WTC11 (cell line): ENCODE data around the gene THRA. TPM values are rescaled to one million over a fixed set of nuclear protein-coding genes. Genes with fewer than 3 reads are reported as not detected.

Experiments
- ATAC-seq: fragments of 200-7000 bp; cut with Tn5 transposase; 2 replicates; pipeline ENCODE4 v1.10.0; 2021; ENCODE audit warnings: mild to moderate bottlenecking, moderate library complexity
- CTCF ChIA-PET: fragments of 300-600 bp; sonication (Branson Sonifier 250); formaldehyde crosslinking; loops from one replicate; lab custom pipeline; 2021; ENCODE audit warnings: antibody characterized with exemption; lab: Charles Lee
- POLR2A ChIA-PET: fragments of 350-600 bp; sonication (Branson Sonifier 250); formaldehyde crosslinking; loops from one replicate; lab custom pipeline; 2021; ENCODE audit warnings: antibody characterized with exemption; lab: Charles Lee
- DNase-seq: peaks from one replicate; pipeline ENCODE4 v3.0.0; 2021; ENCODE audit warnings: low spot score
- H3K27ac Mint-ChIP-seq: 2 replicates; pipeline ENCODE4 v1.8.0; 2021; ENCODE audit warnings: mixed read lengths
- H3K27me3 Mint-ChIP-seq: 2 replicates; pipeline ENCODE4 v1.8.0; 2021; ENCODE audit warnings: low read depth, mild to moderate bottlenecking, moderate library complexity, mixed read lengths
- H3K36me3 Mint-ChIP-seq: 2 replicates; pipeline ENCODE4 v1.8.0; 2021; ENCODE audit warnings: mixed read lengths
- H3K4me1 Mint-ChIP-seq: 2 replicates; pipeline ENCODE4 v1.8.0; 2022; ENCODE audit warnings: mixed read lengths
- H3K4me3 Mint-ChIP-seq: 2 replicates; pipeline ENCODE4 v1.8.0; 2021; ENCODE audit warnings: mild to moderate bottlenecking, moderate library complexity, mixed read lengths
- H3K9me3 Mint-ChIP-seq: 2 replicates; pipeline ENCODE4 v1.8.0; 2021; ENCODE audit warnings: mixed read lengths
- FOXJ3 ChIP-seq: sonication (generic); formaldehyde crosslinking; IDR thresholded peaks from 2 replicates; pipeline ENCODE4 v1.9.0; 2021; ENCODE audit warnings: missing genetic modification reagents, mild to moderate bottlenecking, borderline replicate concordance
- GABPB1 ChIP-seq: sonication (generic); formaldehyde crosslinking; IDR thresholded peaks from 2 replicates; pipeline ENCODE4 v1.8.1; 2023; ENCODE audit warnings: mild to moderate bottlenecking, missing genetic modification reagents
- JAZF1 ChIP-seq: fragments of 250-450 bp; sonication (Bioruptor Pico); IDR thresholded peaks from 2 replicates; pipeline ENCODE4 v1.9.0; 2021; ENCODE audit warnings: moderate library complexity, mild to moderate bottlenecking, inconsistent platforms
- KAT7 ChIP-seq: sonication (generic); formaldehyde crosslinking; IDR thresholded peaks from 2 replicates; pipeline ENCODE4 v1.8.1; 2023; ENCODE audit warnings: missing genetic modification reagents, mild to moderate bottlenecking, borderline replicate concordance
- NFATC4 ChIP-seq: fragments of 250-450 bp; sonication (Bioruptor Pico); IDR thresholded peaks from 2 replicates; pipeline ENCODE4 v1.9.0; 2021; ENCODE audit warnings: mild to moderate bottlenecking
- ZNF671 ChIP-seq: fragments of 250-450 bp; sonication (Bioruptor Pico); IDR thresholded peaks from 2 replicates; pipeline ENCODE4 v1.8.0; 2021; ENCODE audit warnings: mild to moderate bottlenecking
- total RNA-seq: library from RNA; stranded (reverse); gene quantifications from 3 replicates; pipeline ENCODE4 v1.2.3, GENCODE V29; 2021
- TF ChIP-seq, protein P1 (sequence below): sonication (generic); formaldehyde crosslinking; IDR thresholded peaks from 2 replicates; pipeline ENCODE4 v1.8.1; 2022; ENCODE audit warnings: missing genetic modification reagents, borderline replicate concordance
- TF ChIP-seq, protein P2 (sequence below): fragments of 250-450 bp; sonication (Bioruptor Pico); IDR thresholded peaks from 2 replicates; pipeline ENCODE4 v1.9.0; 2021; ENCODE audit warnings: mild to moderate bottlenecking
- TF ChIP-seq, protein P3 (sequence below): sonication (generic); formaldehyde crosslinking; IDR thresholded peaks from 2 replicates; pipeline ENCODE4 v1.8.1; 2022; ENCODE audit warnings: mild to moderate bottlenecking, moderate library complexity, missing genetic modification reagents
- TF ChIP-seq, protein P4 (sequence below): sonication (generic); formaldehyde crosslinking; IDR thresholded peaks from 2 replicates; pipeline ENCODE4 v1.8.1; 2023; ENCODE audit warnings: mild to moderate bottlenecking, missing genetic modification reagents
- TF ChIP-seq, protein P5 (sequence below): sonication (generic); formaldehyde crosslinking; IDR thresholded peaks from 2 replicates; pipeline ENCODE4 v1.8.1; 2023; ENCODE audit warnings: mild to moderate bottlenecking, missing genetic modification reagents, borderline replicate concordance
- TF ChIP-seq, protein P6 (sequence below): sonication (generic); formaldehyde crosslinking; IDR thresholded peaks from 2 replicates; pipeline ENCODE4 v1.8.0; 2022; ENCODE audit warnings: mild to moderate bottlenecking, missing genetic modification reagents
- TF ChIP-seq, protein P7 (sequence below): sonication (generic); formaldehyde crosslinking; IDR thresholded peaks from 2 replicates; pipeline ENCODE4 v1.8.1; 2023; ENCODE audit warnings: mild to moderate bottlenecking, moderate library complexity, missing genetic modification reagents

Gene THRA
- total RNA-seq, 1 experiment from 2014 or later: 15.9 TPM

DNA sequence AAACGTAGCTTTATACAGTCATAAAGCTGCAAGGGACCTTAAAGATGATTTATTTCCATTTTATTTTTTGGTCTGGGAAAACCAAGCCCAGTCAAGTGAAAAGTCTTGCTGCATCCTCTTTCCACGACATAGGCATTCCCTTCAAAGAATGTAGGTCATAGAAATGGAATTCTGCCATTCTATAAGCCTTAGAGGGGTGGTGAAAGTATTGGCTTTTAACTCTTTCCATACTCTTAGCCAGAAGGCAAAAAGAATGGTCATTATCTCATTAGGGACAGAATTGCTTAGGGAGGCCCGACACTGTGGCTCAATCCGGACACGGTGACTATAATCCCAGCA, 51.1 kb downstream of the THRA start:
- DNase-seq (no peak), ATAC-seq (no peak)
- ChIA-PET POLR2A (interaction anchor here (0.5 to 5.7 kb wide), 11 partner anchors 8 to 181 kb away, joined by 3 to 56 read pairs (median 9); partner anchors contain the start of genes CASC3, CDC6, MSL1 and NR1D1), CTCF (interaction anchor here (0.6 to 6.7 kb wide), 35 partner anchors 8 to 419 kb away, joined by 3 to 185 read pairs (median 12); partner anchors contain the start of genes CASC3, CSF3, MED24 and MSL1)
- H3K4me1 Mint-ChIP-seq: peaks cover 71% of the 10 kb centered on the region
- H3K27me3 Mint-ChIP-seq: no peaks in the 10 kb centered on the region
- no peaks in the 10 kb centered on the region for H3K36me3 Mint-ChIP-seq
- H3K9me3 Mint-ChIP-seq: no peaks in the 10 kb centered on the region
- TF ChIP-seq GABPB1: 0 out of 2 replicates have a peak, but pooled peaks have one; percentile 33
- TF ChIP-seq, protein P1, sequence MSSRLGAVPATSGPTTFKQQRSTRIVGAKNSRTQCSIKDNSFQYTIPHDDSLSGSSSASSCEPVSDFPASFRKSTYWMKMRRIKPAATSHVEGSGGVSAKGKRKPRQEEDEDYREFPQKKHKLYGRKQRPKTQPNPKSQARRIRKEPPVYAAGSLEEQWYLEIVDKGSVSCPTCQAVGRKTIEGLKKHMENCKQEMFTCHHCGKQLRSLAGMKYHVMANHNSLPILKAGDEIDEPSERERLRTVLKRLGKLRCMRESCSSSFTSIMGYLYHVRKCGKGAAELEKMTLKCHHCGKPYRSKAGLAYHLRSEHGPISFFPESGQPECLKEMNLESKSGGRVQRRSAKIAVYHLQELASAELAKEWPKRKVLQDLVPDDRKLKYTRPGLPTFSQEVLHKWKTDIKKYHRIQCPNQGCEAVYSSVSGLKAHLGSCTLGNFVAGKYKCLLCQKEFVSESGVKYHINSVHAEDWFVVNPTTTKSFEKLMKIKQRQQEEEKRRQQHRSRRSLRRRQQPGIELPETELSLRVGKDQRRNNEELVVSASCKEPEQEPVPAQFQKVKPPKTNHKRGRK: no peak
- H3K4me3 Mint-ChIP-seq: peak overlapping the region; percentile 58
- peak overlapping the region; percentile 98 for H3K27ac Mint-ChIP-seq

DNA sequence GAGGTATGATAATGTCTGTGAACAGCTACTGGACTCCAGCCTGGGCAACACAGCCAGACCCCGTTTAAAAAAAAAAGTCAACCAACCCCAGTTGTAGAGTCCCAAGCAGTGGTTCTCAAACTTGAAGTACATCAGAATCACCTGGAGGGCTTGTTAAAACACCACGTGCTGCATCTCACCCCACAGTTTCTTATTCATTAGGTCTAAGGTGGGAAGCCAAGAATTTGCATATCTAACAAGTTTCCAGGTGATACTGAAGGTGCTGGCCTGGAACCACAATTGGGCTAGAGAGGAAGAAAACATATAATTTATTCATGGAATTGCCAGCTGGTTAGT, 52.3 kb downstream of the THRA start:
- ChIA-PET POLR2A (interaction anchor here (1.0 to 5.7 kb wide), 3 partner anchors 10 to 25 kb away, joined by 3 to 56 read pairs (median 17); partner anchors contain the start of genes CASC3 and NR1D1), CTCF (interaction anchor here (1.0 to 6.7 kb wide), 6 partner anchors 15 to 104 kb away, joined by 3 to 185 read pairs (median 61); partner anchors contain the start of genes NR1D1 and WIPF2)
- peak overlapping the region; percentile 77; the same call in 1 of the 2 replicates for H3K27ac Mint-ChIP-seq
- no peaks in the 10 kb centered on the region for H3K9me3 Mint-ChIP-seq
- TF ChIP-seq, protein P2, sequence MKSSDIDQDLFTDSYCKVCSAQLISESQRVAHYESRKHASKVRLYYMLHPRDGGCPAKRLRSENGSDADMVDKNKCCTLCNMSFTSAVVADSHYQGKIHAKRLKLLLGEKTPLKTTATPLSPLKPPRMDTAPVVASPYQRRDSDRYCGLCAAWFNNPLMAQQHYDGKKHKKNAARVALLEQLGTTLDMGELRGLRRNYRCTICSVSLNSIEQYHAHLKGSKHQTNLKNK (CRISPR knock-in tag): no peak
- TF ChIP-seq, protein P3, sequence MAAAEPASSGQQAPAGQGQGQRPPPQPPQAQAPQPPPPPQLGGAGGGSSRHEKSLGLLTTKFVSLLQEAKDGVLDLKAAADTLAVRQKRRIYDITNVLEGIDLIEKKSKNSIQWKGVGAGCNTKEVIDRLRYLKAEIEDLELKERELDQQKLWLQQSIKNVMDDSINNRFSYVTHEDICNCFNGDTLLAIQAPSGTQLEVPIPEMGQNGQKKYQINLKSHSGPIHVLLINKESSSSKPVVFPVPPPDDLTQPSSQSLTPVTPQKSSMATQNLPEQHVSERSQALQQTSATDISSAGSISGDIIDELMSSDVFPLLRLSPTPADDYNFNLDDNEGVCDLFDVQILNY (CRISPR knock-in tag): no peak
- TF ChIP-seq, protein P4, sequence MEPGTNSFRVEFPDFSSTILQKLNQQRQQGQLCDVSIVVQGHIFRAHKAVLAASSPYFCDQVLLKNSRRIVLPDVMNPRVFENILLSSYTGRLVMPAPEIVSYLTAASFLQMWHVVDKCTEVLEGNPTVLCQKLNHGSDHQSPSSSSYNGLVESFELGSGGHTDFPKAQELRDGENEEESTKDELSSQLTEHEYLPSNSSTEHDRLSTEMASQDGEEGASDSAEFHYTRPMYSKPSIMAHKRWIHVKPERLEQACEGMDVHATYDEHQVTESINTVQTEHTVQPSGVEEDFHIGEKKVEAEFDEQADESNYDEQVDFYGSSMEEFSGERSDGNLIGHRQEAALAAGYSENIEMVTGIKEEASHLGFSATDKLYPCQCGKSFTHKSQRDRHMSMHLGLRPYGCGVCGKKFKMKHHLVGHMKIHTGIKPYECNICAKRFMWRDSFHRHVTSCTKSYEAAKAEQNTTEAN (CRISPR knock-in tag): no peak
- TF ChIP-seq ZNF671 (CRISPR knock-in tag) (no peak), KAT7 (CRISPR knock-in tag) (no peak), JAZF1 (CRISPR knock-in tag) (no peak), FOXJ3 (no peak), NFATC4 (CRISPR knock-in tag) (no peak)
- TF ChIP-seq, protein P5, sequence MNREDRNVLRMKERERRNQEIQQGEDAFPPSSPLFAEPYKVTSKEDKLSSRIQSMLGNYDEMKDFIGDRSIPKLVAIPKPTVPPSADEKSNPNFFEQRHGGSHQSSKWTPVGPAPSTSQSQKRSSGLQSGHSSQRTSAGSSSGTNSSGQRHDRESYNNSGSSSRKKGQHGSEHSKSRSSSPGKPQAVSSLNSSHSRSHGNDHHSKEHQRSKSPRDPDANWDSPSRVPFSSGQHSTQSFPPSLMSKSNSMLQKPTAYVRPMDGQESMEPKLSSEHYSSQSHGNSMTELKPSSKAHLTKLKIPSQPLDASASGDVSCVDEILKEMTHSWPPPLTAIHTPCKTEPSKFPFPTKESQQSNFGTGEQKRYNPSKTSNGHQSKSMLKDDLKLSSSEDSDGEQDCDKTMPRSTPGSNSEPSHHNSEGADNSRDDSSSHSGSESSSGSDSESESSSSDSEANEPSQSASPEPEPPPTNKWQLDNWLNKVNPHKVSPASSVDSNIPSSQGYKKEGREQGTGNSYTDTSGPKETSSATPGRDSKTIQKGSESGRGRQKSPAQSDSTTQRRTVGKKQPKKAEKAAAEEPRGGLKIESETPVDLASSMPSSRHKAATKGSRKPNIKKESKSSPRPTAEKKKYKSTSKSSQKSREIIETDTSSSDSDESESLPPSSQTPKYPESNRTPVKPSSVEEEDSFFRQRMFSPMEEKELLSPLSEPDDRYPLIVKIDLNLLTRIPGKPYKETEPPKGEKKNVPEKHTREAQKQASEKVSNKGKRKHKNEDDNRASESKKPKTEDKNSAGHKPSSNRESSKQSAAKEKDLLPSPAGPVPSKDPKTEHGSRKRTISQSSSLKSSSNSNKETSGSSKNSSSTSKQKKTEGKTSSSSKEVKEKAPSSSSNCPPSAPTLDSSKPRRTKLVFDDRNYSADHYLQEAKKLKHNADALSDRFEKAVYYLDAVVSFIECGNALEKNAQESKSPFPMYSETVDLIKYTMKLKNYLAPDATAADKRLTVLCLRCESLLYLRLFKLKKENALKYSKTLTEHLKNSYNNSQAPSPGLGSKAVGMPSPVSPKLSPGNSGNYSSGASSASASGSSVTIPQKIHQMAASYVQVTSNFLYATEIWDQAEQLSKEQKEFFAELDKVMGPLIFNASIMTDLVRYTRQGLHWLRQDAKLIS (CRISPR knock-in tag): no peak
- TF ChIP-seq, protein P6, sequence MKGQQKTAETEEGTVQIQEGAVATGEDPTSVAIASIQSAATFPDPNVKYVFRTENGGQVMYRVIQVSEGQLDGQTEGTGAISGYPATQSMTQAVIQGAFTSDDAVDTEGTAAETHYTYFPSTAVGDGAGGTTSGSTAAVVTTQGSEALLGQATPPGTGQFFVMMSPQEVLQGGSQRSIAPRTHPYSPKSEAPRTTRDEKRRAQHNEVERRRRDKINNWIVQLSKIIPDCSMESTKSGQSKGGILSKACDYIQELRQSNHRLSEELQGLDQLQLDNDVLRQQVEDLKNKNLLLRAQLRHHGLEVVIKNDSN (CRISPR knock-in tag): no peak
- TF ChIP-seq, protein P7, sequence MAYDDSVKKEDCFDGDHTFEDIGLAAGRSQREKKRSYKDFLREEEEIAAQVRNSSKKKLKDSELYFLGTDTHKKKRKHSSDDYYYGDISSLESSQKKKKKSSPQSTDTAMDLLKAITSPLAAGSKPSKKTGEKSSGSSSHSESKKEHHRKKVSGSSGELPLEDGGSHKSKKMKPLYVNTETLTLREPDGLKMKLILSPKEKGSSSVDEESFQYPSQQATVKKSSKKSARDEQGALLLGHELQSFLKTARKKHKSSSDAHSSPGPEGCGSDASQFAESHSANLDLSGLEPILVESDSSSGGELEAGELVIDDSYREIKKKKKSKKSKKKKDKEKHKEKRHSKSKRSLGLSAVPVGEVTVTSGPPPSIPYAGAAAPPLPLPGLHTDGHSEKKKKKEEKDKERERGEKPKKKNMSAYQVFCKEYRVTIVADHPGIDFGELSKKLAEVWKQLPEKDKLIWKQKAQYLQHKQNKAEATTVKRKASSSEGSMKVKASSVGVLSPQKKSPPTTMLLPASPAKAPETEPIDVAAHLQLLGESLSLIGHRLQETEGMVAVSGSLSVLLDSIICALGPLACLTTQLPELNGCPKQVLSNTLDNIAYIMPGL (CRISPR knock-in tag): no peak
- H3K4me1 Mint-ChIP-seq: peaks cover 62% of the 10 kb centered on the region
- no peak overlapping the region for H3K4me3 Mint-ChIP-seq
- no peak for ATAC-seq
- H3K36me3 Mint-ChIP-seq: no peaks in the 10 kb centered on the region
- H3K27me3 Mint-ChIP-seq: no peaks in the 10 kb centered on the region
- DNase-seq: no peak
